HCT116 (cell line): ENCODE data around the gene ITGA11.

ENCODE experiments used
- CEBPB ChIP-seq: IDR thresholded peaks from 2 replicates; pipeline ENCODE4 v1.6.1; 2012; ENCODE audit warnings: low read depth
- EZH2 ChIP-seq: fragments of 200-600 bp; sonication (generic); IDR thresholded peaks from 2 replicates; pipeline ENCODE4 v1.6.1; 2017; ENCODE audit warnings: antibody characterized with exemption, mixed run types
- ZNF274 ChIP-seq: fragments of 200-500 bp; sonication (Bioruptor generic); IDR thresholded peaks from 2 replicates; pipeline ENCODE4 v1.6.1; 2014; ENCODE audit warnings: mild to moderate bottlenecking, low read depth, low read length, inconsistent platforms
- TF ChIP-seq, protein P1 (sequence below), 3 experiments: fragments of 200-600 bp in 1 of 3; sonication (generic) in 1 of 3; IDR thresholded peaks in 2 of 3; conservative IDR thresholded peaks in 1 of 3; 2 replicates each; pipeline ENCODE4 v1.5.1; 2012 to 2017; ENCODE audit warnings: low read depth in 2 of 3, low read length in 2 of 3, antibody characterized with exemption in 1 of 3, borderline replicate concordance in 1 of 3, control low read depth in 1 of 3, mild to moderate bottlenecking in 1 of 3, mixed read lengths in 1 of 3, mixed run types in 1 of 3, moderate library complexity in 1 of 3; ENCODE audit not compliant: insufficient read depth in 1 of 3
- TF ChIP-seq, protein P2 (sequence below): IDR thresholded peaks from 2 replicates; pipeline ENCODE4 v1.6.1; 2012

DNA sequence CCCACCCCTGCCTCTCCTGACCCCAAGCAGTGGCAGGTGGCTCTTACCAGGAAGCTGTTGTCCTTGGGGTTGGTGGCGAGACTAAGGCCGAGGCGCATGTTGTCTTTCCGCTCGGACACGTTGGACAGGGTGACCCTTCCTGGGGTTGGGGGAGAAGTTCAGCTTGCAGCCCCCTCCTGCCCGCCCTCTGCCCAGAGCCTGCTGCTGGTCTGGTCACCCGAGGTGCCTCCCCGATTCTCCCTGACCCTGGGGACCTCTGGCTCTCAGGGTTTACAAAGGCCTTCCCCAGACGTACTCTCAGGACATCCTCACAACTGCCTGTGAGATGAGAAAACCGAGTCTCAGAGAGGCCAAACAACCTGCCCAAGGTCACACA lies 67.3 kb downstream of the ITGA11 start:
- TF ChIP-seq EZH2 (no peak), CEBPB (no peak), ZNF274 (no peak)
- TF ChIP-seq, protein P1, sequence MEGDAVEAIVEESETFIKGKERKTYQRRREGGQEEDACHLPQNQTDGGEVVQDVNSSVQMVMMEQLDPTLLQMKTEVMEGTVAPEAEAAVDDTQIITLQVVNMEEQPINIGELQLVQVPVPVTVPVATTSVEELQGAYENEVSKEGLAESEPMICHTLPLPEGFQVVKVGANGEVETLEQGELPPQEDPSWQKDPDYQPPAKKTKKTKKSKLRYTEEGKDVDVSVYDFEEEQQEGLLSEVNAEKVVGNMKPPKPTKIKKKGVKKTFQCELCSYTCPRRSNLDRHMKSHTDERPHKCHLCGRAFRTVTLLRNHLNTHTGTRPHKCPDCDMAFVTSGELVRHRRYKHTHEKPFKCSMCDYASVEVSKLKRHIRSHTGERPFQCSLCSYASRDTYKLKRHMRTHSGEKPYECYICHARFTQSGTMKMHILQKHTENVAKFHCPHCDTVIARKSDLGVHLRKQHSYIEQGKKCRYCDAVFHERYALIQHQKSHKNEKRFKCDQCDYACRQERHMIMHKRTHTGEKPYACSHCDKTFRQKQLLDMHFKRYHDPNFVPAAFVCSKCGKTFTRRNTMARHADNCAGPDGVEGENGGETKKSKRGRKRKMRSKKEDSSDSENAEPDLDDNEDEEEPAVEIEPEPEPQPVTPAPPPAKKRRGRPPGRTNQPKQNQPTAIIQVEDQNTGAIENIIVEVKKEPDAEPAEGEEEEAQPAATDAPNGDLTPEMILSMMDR (IDR thresholded peaks at IDR 0.05 in 2 of 3, conservative IDR thresholded peaks at IDR 0.05 in 1 of 3; ENCODE audit: borderline replicate concordance in 1 of 3, insufficient read depth in 1 of 3, low read depth in 2 of 3, low read length in 2 of 3): no peak
- TF ChIP-seq, protein P2, sequence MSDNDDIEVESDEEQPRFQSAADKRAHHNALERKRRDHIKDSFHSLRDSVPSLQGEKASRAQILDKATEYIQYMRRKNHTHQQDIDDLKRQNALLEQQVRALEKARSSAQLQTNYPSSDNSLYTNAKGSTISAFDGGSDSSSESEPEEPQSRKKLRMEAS: no peak
